Stimulated activated CD4-positive, alpha-beta T cell treated with anti-CD3 and anti-CD28 coated beads, Interleukin-1b, Interleukin-23, amount 100 ng/mL, for 4 hours (primary cell): Measurements from ENCODE around the gene ATOH8.

Source experiments
- DNase-seq, 2 donors: peaks; one replicate each; pipeline ENCODE4 v3.0.0-alpha.2; 2020; ENCODE audit warnings: low read depth in 2 of 2

The ATOH8 gene

DNA sequence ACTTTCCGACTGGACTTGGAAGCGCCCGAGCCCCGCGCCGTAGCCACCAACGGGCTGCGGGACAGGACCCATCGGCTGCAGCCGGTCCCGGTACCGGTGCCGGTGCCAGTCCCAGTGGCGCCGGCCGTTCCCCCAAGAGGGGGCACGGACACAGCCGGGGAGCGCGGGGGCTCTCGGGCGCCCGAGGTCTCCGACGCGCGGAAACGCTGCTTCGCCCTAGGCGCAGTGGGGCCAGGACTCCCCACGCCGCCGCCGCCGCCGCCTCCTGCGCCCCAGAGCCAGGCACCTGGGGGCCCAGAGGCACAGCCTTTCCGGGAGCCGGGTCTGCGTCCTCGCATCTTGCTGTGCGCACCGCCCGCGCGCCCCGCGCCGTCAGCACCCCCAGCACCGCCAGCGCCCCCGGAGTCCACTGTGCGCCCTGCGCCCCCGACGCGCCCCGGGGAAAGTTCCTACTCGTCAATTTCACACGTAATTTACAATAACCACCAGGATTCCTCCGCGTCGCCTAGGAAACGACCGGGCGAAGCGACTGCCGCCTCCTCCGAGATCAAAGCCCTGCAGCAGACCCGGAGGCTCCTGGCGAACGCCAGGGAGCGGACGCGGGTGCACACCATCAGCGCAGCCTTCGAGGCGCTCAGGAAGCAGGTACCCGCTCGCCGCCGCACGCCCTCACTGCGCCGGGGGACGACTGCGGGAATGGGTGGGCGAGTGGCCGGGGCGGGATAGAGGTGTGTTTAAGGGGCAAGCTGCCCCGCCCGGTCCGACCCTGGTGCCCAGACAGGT, 713 bp downstream of the ATOH8 start:
- no peak for DNase-seq

DNA sequence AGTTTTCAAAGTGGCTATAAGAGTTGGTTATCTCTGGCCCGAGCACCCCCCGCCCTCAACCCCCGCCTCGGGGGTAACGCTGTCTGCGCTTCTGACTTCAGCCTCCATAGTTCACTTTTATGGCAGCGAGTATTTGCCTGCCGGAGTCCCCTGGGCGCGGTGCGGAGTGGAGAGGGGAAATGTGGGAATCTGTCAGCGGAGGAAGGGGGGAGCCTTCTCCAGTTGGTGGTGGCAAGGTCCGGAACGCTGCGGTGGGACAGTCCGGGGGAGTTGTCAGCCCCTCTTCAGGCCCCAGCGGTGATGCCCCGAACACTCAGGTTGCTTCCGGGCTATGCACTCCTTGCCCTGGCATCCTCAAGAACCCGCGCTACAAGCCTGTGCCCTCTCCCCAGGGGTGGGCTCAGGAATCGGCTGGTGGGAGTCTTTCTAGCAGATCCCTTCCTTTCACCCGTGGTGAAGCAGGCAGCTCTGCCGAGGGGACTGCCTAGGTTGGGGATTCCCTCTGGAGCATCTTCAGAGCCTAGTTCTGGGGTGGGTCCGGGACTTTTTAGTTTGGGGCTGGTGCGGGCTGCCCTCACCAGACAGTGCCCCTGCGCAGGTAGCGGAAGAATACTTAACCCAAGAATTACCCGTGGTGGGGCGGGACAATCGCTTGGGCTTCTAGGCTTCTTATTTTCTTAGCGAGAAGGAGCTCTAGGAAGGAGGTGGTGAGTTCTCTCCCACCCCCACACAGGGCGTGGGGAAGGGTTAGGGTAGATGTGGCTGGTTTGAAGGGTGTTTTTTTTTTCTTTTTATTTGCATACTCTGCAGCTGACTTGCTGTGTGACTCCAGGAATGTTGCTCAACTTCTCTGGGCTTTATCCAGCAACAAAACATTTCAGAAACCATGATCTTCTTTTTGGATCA, 1.6 kb downstream of the ATOH8 start:
- DNase-seq: no peak

DNA sequence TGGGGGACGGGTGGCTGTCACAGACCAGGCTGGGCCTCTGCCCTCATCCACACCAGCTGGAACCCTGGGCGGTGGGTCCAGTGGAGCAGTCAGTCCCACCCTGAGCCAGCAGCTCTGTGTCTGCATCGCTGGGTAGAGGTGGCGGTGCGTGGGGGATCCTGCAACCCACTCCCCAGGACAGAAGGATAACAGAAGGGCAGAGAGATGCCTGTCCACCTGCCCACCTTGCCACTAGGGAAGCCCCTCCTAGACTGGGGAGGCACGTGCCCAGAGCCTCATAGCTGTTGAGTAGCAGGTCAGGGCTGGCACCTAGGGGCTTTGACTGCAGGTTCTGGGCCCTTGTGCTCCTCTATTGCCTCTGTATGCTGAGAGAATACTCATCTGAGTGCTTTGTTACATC, 2.4 kb downstream of the ATOH8 start:
- DNase-seq: no peak

DNA sequence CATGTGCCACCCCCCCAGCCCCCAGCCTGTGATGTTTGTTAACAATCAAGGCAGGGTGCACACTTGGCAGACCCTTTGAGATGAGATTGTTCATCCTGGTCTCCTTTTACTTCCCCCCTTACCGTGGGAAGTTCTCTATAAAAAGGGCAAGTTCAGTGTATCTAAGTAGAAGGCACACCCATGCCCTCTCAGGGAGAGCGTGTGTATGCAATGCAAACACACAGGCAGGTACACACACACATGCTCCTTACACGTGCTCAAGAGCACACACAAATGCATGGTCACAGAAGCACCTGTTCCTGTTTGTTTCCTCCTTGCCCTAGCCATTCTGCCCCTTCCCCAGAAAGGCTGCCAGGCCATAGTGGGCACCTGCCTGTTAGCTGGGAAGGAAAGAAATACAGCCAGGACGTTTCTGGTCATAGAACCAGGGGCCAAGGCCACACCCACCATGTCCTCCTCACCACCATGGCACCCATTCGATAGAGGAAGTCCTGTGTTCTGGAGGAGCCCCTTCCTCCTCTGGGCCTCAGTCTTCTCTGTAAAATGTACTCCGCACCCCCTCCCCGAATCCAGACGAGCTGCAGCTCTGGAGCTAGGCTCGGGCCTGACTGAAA, 3.1 kb downstream of the ATOH8 start:
- DNase-seq: no peak

DNA sequence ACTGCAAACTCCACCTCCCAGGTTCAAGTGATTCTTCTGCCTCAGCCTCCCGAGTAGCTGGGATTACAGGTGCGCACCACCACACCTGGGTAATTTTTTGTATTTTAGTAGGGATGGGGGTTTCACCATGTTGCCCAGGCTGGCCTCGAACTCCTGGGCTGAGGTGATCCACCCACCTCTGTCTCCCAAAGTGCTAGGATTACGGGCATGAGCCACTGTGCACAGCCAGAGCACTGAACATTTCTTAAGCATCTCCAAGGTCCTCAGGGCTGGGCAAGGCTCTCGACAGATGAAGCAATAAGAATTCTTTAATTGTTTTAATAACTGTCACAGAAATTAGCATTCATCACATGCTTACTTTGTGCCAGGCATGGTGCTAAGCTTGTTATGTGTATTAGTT, 4.1 kb downstream of the ATOH8 start:
- no peak for DNase-seq

DNA sequence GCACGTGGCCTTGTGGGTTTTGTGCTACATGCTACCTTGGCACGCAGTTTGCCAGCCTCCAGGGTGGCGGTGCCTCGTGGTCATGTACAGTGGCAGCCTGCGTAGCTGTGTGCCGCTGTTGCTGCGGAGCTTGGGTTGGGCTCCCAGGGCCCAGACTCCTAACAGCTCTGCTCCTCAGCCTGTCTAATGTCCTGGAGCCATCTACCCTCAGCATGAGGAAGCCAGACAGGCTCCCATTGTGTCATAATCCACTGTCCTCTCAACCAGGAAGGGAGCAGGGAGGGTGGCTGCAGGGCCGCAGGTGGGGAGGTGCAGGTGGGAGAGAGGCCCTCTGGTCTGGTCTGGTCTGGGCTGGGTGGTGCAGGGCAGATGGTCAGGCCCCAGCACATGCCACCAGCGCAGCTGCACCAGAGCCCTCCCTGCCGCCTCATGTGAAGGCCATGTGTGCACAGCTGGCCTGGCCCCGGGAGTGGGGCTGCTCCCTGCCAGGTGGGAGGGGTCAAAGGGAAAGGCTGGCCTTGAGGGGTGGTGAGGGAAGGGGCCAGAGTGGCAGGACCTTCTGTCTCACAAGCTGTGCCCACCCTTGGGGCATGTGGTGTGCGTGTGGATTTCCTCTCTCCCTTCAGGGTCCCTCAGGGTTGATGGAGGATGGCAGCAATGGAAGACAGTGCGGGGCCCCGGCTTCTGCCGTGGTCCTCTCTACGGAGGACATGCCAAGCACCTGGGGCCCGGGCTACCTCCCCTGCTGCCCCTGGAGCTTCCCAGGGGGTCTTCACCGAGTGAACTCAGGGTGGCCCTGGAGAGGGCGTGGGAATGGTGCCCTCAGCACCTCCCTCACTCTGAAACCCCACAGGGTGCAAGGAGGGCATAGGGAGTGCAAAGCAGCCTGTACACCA, 4.8 kb downstream of the ATOH8 start:
- DNase-seq: no peak

DNA sequence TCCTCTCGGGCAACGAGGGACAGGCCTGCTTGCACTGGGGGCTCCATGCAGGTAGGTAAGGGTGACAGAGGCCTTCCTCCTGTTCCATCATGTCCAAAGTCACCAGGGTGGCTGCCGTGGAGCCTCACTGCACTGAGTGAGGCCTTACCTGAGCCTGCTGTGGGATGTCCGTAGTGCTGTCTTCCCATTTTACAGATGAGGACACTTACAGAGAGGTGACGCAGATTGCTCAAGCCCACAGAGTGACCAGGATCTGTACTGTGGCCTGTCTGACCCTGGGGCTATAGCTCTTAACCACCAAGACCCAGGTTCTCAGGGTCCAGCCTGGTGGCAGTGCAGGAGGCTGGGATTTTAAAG, 5.4 kb downstream of the ATOH8 start:
- no peak for DNase-seq

DNA sequence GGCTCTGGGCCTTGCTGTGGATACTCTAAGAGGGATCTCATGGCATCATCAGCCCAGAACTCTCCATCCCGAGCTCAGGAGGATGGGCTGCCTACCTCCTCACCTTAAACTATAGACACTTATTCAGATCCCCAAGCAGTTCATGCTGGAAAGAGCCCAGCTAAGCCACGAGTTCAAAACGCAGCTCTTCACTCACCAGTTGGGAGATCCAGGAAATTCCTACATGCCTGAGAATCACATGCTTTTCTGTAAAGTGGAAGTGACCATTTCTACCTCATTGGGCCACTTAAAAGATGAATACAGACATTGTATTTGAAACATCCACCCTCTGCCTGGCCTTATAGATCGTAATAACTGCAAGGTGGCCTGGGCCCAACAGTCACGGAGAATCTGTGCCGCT, 6.6 kb downstream of the ATOH8 start:
- no peak for DNase-seq

DNA sequence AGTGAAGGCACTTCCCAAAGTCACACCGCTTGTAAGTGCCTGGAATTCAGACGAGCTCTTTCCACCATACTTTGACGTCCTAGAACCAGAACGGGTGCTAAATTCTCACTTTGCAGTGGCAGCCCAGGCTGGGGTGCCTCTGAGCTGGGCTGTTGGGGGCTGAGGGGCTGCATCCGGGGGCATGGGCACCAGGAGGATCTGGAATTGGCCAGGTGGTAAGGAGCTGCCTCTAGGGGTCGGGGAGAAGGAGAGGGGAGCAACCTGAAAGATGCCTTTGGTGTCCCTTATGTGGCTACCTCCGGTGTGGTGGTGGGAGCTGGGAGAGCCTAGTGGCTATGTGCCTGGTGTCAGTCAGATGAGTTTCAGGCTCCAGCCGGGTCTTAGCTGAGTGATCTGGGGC, 7.1 kb downstream of the ATOH8 start:
- DNase-seq: no peak

DNA sequence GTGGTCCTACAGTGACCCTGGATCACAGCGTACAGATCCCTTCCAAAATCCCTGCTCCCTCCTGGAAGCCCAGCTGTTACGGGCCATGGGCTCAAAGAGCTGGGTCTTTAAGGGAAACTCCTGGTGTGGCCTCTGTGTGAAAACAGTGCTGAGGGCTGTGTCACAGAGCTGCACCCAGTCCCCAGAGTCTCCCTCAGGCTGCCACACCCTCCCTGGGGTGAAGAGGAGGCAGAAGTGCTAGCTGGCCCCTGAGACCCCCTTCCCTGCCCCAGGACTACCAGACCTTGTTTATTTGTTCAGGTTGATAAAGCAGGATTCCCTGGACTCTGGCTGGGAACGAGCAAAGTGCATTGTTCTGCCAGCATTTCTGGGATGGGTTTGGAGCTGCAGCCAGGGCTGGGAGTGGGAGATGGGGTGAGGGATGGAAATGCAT, 7.7 kb downstream of the ATOH8 start:
- no peak for DNase-seq

DNA sequence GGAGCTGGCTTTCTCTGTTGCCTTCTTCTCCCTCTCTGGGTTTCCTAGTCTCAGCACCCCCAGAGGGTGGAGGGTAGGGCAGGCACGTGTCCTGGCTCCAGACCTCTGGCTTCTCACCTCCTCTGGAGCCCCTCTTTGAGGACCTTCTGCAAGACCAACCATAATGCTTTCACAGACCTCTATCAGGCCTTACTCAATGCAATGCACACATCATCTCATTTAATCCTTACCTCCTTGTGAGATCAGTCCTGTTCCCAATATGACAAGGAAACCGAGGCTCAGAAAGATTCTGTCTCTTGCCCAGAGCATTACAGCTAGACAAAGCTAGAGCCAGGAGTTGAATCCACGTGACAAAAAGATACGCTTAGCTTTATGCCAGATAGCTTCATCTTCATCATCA, 8.2 kb downstream of the ATOH8 start:
- no peak for DNase-seq

DNA sequence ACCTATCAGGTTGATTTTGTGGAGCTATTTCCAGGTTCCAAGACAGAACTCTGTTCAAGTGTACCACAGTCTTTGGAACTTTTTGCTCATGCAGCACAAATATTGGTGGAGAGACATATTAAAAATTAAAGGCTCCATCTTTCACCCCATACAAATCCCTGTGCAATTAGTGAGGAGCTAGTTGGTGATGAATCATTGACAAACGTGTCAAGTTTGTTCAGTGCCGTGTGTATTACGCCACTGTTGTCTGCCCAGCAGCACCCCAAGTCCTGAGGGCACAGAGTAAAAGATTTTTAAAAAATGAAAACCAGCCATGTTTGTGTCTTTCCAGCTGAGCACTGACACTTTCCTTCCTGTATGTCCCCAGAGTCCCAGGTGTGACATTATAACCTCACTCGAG, 9.3 kb downstream of the ATOH8 start:
- DNase-seq: no peak

DNA sequence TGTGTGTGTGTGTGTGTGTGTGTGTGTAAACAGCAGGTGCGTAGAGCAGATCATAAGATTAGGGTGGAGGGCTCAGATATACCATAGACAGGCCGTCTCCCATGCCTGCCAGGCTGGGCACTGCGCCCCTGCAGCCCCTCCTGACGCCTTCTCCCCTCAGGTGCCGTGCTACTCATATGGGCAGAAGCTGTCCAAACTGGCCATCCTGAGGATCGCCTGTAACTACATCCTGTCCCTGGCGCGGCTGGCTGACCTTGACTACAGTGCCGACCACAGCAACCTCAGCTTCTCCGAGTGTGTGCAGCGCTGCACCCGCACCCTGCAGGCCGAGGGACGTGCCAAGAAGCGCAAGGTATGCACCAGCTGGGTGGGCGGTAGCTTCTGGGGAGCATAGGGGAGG, 10.0 kb downstream of the ATOH8 start:
- no peak for DNase-seq

DNA sequence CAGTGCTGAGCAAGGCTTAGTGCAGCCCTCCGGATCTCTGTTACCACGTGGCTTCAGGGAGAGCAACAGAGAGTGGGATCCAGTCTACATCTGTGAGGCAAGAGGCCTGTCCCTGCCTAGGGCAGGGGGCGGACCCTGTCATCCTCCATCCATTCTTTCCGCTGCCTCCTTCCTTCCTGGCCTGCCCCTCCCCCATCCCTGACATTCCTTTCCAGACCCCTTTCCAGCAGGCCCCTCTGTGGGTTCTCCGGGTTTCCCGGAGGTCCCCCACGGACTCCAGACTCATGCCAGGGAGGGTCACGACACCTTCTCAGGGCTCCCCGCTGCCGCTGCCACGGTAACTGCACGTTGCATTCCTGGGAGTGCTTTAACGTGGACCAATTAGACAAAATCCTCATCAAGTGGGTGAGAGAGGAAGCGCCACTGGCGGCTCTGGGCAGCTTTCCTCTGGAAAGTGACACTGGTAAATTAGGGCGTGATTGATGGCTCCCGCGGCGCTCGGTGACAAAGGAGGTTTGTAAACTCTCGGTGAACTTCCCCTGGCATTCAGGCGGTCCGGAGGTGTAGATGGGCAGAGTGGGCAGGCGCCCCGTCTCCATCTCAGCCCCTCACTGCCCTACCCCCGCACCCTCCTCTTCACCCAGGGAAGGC, 11.4 kb downstream of the ATOH8 start:
- DNase-seq: no peak

DNA sequence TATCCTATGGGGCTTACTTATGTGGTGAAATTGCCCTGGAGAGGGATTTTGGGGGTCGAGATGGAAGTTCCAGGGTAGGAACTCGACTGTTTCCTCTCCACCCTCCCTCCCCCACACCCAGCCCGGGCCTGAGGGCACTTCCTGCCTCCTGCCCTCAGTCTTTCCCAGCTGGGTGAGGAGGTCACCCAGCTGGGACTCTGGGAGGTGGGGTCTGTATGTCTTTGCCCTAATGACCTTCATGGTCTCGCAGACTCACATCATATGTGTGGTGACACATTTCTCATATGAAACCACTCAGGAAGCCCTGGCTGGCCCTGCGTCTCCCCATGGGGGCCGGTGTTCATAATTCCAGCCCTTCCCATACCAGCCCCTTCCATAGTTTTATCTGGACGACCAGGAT, 12.4 kb downstream of the ATOH8 start:
- DNase-seq: no peak

DNA sequence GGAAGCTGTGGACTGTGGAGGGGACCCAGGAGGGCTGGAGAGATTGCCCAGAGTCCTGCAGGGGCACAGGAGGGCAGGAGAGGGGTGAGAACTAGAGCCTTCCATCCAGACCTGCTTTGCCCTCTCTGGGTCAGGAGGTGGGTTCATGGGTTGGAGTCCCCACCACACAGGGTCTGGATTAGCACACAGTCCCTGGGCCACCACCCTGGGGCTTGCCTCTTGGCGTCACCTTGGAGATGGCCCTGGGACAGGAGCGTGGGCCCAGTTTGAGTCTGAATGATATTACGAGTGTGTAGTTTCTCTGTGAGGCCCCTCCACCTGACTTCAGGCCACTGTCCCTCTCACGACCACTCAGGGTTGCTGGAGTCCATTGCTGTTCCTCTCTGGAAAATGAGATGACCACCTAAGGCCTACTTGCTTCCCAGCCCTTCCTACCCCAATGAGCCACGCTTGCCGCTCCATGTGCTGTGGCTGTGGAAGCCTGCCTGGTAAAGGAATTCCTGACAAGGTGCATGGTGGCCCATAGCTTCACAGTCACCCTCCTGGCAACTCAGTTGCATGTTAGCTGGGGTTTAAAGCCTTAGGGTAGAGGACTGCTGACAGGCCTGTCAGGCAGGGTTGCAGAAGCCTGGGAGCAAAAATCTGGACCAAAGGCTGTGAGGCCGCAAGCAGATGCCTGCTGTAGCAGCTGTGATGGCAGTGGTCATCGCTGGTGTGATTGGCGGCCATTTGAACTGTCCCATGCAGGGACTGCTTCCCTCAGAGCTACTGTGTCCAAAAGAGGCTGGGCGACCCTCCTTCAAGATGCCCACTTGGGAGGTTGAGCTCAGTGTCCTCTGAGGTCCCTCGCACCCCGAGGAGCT, 14.2 kb downstream of the ATOH8 start:
- DNase-seq: no peak

DNA sequence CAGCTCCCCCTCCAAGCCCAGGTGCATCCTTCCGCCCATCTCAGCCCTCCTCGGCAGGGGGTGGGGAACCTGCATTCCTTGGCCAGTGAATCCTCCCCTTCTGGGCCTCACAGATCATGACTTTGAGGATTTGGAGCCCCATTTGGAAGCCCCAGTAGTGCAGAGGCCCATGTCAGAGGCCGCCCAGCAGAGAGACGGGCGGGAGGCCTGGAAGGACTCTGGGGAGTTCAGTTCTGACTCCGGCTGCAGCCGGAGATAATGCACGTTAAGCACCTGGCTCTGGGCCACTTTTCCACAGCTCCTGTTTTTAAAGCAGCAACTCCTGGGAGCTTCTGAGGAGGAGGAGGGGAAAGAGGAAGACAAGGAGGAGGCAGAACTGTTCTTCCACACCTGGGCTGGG, 14.9 kb downstream of the ATOH8 start:
- DNase-seq: no peak

DNA sequence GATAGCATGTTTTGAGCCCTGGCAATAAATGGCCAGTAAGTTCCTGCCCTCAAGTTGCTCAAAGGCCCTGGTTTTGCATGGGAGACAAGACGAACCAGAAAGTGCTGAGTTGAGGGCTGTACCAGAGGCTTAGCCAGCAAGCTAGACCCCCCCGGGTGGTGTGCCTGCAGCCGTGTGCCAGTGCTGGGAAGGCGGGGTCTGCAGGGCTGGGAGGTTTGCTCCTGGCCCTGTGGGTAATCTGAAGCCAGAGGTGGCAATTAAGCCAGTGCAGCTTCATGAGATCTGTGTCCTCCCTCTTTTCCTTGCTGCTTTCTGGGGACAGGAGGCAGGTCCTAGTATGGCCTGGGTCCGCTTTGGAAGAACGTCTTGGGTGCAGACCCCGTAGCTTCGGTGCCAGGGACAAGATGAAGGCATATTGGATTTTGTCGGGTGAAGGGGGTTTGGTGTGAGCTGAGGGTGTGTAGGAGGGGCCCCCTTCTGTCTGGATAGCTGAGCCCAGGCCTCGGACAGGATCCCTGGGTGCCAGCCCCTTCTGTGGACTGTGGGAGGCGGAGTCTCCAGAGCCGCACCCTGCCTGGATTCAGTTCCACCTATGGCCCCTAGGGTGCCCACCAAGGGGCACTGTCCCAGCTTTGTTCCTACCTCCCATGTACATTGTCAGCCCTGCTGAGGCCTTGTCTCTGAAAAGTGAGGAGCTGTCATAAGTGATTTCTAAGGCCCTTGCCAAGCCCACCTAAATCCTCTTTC, 15.6 kb downstream of the ATOH8 start:
- DNase-seq: no peak

DNA sequence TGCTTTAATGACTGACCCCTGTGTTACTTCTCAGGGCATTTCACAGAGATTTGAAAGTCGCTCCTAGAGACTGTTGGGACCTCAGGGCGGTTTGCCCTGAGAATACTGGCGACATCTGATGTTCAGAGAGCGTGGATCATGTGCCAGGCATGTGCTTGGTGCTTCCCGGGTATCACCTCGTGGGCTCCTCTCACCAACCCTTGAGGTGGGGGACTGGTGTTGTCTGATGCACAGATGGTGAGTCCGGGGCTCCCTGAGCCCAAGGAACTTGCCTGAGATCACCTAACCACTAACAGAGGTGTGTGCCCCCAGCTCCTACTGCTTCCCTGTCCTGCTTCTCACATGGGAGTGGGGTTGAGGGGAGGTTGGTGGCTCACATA, 16.2 kb downstream of the ATOH8 start:
- DNase-seq: no peak

DNA sequence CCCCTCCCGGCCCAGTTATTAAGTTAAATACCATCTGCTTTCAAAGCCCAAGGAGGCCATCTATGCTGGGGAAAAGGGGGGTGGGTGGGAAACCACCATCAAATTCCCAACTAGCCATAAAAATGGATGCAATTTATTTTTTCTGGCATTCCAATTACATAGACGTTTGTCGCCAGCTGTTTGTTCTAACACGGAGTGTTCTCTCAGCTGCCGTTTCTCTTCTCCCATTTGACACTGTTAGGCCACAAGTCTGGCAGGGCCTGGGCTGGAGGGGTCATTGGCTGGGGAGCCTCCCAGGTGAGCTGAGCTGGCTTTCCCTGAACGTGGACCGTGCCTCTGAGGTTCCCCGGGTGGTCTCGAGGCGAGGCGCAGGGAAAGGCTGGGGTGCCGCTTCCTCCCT, 16.6 kb downstream of the ATOH8 start:
- DNase-seq: no peak
